DND-41 (cell line): ENCODE results near the gene MAMSTR.

ENCODE experiments used
- ATAC-seq: fragments of 200-7000 bp; cut with Tn5 transposase; 3 replicates; pipeline ENCODE4 v1.9.1; 2021; ENCODE audit warnings: low read depth; ENCODE audit not compliant: insufficient read depth
- DNase-seq: peaks from one replicate; pipeline ENCODE4 v3.0.0-alpha.2; 2020
- H2AFZ ChIP-seq: 2 replicates; pipeline ENCODE4 v1.6.0; 2012; ENCODE audit warnings: low read depth, low read length
- H3K27ac ChIP-seq: 2 replicates; pipeline ENCODE4 v1.5.1; 2012; ENCODE audit warnings: low read length, inconsistent platforms
- H3K27me3 ChIP-seq: fragments of 200-600 bp; sonication (generic); 2 replicates; pipeline ENCODE4 v1.6.0; 2012; ENCODE audit warnings: low read length, mild to moderate bottlenecking, inconsistent platforms; ENCODE audit not compliant: insufficient read depth, poor library complexity
- H3K36me3 ChIP-seq: 2 replicates; pipeline ENCODE4 v1.5.1; 2012; ENCODE audit warnings: low read length, inconsistent platforms; ENCODE audit not compliant: insufficient read depth
- H3K4me1 ChIP-seq: 2 replicates; pipeline ENCODE4 v1.5.1; 2012; ENCODE audit warnings: mild to moderate bottlenecking, low read length; ENCODE audit not compliant: insufficient read depth
- H3K4me2 ChIP-seq: 2 replicates; pipeline ENCODE4 v1.6.0; 2012; ENCODE audit warnings: mild to moderate bottlenecking, moderate library complexity, low read length, inconsistent platforms; ENCODE audit not compliant: insufficient read depth
- H3K4me3 ChIP-seq, 2 experiments: fragments of 200-600 bp in 1 of 2; shearing (Covaris generic) in 1 of 2; 2 replicates each; pipeline ENCODE4 v1.5.1; 2012 to 2016; ENCODE audit warnings: inconsistent platforms in 2 of 2, low read length in 2 of 2, mild to moderate bottlenecking in 2 of 2, low read depth in 1 of 2, moderate library complexity in 1 of 2
- H3K79me2 ChIP-seq: 2 replicates; pipeline ENCODE4 v1.6.0; 2012; ENCODE audit warnings: low read length, inconsistent platforms; ENCODE audit not compliant: insufficient read depth
- H3K9ac ChIP-seq: 2 replicates; pipeline ENCODE4 v1.6.0; 2012; ENCODE audit warnings: low read depth, mild to moderate bottlenecking, inconsistent platforms, low read length, moderate library complexity
- H3K9me3 ChIP-seq: 2 replicates; pipeline ENCODE4 v1.5.1; 2012; ENCODE audit warnings: low read length, moderate library complexity, mild to moderate bottlenecking, inconsistent platforms; ENCODE audit not compliant: insufficient read depth, severe bottlenecking
- H4K20me1 ChIP-seq: 2 replicates; pipeline ENCODE4 v1.6.0; 2012; ENCODE audit warnings: low read length; ENCODE audit not compliant: insufficient read depth
- CTCF ChIP-seq: IDR thresholded peaks from 2 replicates; pipeline ENCODE4 v1.5.1; 2012; ENCODE audit warnings: borderline replicate concordance, low read length, moderate library complexity, mild to moderate bottlenecking; ENCODE audit not compliant: poor library complexity, severe bottlenecking; ENCODE audit errors: extremely low read depth
- EZH2 ChIP-seq: IDR thresholded peaks from 3 replicates; pipeline ENCODE4 v1.6.1; 2012; ENCODE audit warnings: borderline replicate concordance, low read depth, mild to moderate bottlenecking, moderate library complexity, low read length, inconsistent platforms; ENCODE audit not compliant: severe bottlenecking

Gene MAMSTR

GRCh38 chr19:48746110-48746509 lies 26.6 kb upstream of the MAMSTR start:
- DNase-seq (no peak), ATAC-seq (no peak)
- H2AFZ ChIP-seq, result no peak overlapping the region
- no peaks in the 10 kb centered on the region for H3K36me3 ChIP-seq
- no peak overlapping the region for H3K27ac ChIP-seq
- no peaks in the 10 kb centered on the region for H3K9me3 ChIP-seq
- no peaks in the 10 kb centered on the region for H4K20me1 ChIP-seq
- no peaks in the 10 kb centered on the region for H3K79me2 ChIP-seq
- H3K4me2 ChIP-seq, result no peak overlapping the region
- no peak overlapping the region for H3K9ac ChIP-seq
- no peaks in the 10 kb centered on the region for H3K27me3 ChIP-seq
- H3K4me3 ChIP-seq, result no peak overlapping the region
- TF ChIP-seq EZH2 (no peak), CTCF (no peak)
- peaks cover 10% of the 10 kb centered on the region; the same call in 1 of the 2 replicates for H3K4me1 ChIP-seq

GRCh38 chr19:48745208-48745995 lies 25.9 kb upstream of the MAMSTR start:
- H3K4me1 ChIP-seq, result peaks cover 11% of the 10 kb centered on the region; the same call in 1 of the 2 replicates
- H3K36me3 ChIP-seq, result no peaks in the 10 kb centered on the region
- TF ChIP-seq CTCF (no peak), EZH2 (no peak)
- peak overlapping the region; percentile 33 for H3K9ac ChIP-seq
- H3K4me3 ChIP-seq, result peak overlapping the region in 1 of 2 experiments; percentile 51; a peak in 3 of 4 replicates
- H3K27ac ChIP-seq, result peak overlapping the region; percentile 54
- no peaks in the 10 kb centered on the region for H3K27me3 ChIP-seq
- H3K9me3 ChIP-seq, result no peaks in the 10 kb centered on the region
- H2AFZ ChIP-seq, result peak overlapping the region; percentile 84
- H3K4me2 ChIP-seq, result peak overlapping the region; percentile 58
- H3K79me2 ChIP-seq, result no peaks in the 10 kb centered on the region
- no peaks in the 10 kb centered on the region for H4K20me1 ChIP-seq
- DNase-seq (peak; percentile 70), ATAC-seq (peak; percentile 91)

- ATAC-seq, result no peak
- no peak overlapping the region for H3K4me2 ChIP-seq
- TF ChIP-seq EZH2 (no peak), CTCF (no peak)
- peak overlapping the region; percentile 44; the same call in 1 of the 2 replicates for H2AFZ ChIP-seq
- no peak overlapping the region for H3K27ac ChIP-seq
- H3K9me3 ChIP-seq, result no peaks in the 10 kb centered on the region
- no peak overlapping the region for H3K9ac ChIP-seq
- peaks cover 25% of the 10 kb centered on the region for H3K4me1 ChIP-seq
- no peaks in the 10 kb centered on the region for H4K20me1 ChIP-seq
- no peaks in the 10 kb centered on the region for H3K27me3 ChIP-seq
- DNase-seq, result no peak
- H3K36me3 ChIP-seq, result no peaks in the 10 kb centered on the region
- no peak overlapping the region for H3K4me3 ChIP-seq
- H3K79me2 ChIP-seq, result no peaks in the 10 kb centered on the region
Measured at GRCh38 chr19:48742096-48742495, 22.6 kb upstream of the MAMSTR start.
